GM12801 (cell line): ENCODE data around the gene RABIF.

Source experiments
- TF ChIP-seq, protein P1 (sequence below): IDR thresholded peaks from one replicate; pipeline ENCODE4 v1.5.1; 2011; ENCODE audit warnings: control low read depth; ENCODE audit not compliant: insufficient read length; ENCODE audit errors: extremely low read depth

The RABIF gene

DNA sequence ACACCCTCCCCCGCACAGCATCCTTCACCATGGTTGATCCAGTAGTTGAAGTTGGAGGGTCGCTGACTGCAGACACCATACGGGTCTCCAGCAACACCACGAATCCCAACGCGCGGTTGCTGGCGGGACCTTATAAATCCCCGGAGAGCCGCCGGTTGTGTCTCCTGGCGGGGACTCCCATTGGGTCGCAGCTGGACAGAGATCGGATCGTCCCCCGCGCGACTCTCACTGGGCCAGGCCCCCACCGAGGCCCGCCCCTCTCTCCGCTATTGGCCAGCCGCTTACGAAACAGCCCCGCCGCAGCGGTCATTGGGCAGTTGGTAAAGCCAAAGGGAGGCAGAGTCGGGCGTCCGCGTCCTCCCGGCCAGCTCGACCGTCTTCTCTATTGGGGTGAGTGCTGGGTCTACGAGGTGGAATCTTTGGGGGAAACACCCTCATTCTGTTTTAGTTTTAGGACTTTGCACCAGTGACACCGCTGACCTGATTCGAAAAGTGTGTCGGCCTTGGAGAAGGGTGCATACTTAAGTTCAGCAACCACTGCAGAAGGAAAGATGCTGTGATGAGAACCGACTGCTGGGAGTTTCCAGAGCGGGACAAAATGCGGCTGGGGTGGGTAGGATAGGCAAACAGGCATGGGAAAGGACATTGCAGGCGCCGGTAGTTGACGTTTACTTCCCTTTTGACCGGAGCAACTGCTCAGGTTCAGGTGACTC lies 27.4 kb downstream of the RABIF start:
- TF ChIP-seq, protein P1, sequence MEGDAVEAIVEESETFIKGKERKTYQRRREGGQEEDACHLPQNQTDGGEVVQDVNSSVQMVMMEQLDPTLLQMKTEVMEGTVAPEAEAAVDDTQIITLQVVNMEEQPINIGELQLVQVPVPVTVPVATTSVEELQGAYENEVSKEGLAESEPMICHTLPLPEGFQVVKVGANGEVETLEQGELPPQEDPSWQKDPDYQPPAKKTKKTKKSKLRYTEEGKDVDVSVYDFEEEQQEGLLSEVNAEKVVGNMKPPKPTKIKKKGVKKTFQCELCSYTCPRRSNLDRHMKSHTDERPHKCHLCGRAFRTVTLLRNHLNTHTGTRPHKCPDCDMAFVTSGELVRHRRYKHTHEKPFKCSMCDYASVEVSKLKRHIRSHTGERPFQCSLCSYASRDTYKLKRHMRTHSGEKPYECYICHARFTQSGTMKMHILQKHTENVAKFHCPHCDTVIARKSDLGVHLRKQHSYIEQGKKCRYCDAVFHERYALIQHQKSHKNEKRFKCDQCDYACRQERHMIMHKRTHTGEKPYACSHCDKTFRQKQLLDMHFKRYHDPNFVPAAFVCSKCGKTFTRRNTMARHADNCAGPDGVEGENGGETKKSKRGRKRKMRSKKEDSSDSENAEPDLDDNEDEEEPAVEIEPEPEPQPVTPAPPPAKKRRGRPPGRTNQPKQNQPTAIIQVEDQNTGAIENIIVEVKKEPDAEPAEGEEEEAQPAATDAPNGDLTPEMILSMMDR = no peak

DNA sequence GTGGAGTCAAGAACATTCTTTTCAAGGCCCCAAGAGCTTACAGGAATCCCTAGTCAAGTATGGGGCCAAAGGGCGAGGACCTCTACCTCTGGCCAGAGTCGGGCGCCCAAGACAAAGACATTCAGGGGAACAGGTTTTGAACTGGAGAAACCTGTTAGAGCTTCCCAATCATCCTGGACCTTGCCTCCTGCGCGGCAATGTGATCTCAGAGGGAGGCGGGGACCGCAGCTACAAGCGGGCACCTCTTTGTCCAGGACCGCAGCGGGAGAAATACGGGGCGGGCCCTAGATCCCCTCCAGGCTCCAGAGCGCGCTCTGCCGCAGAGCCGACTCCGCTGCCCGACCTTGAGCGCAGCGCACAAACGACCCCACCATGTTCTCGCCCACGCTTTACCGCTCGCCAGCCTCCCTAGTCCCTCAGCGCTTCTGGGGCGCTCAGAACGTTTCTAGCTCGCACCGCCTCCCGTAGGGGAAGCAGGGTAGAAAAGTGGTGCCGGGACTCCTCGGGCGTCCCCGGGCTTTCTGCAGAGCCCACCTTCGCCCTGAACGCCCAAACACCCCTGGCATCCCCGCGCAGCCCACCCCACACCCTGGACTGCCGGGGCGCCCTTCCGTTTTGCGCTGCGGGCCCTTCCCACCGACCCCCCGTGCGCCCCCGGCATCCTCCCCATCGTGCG lies 28.1 kb downstream of the RABIF start:
- TF ChIP-seq, protein P1 = no peak

DNA sequence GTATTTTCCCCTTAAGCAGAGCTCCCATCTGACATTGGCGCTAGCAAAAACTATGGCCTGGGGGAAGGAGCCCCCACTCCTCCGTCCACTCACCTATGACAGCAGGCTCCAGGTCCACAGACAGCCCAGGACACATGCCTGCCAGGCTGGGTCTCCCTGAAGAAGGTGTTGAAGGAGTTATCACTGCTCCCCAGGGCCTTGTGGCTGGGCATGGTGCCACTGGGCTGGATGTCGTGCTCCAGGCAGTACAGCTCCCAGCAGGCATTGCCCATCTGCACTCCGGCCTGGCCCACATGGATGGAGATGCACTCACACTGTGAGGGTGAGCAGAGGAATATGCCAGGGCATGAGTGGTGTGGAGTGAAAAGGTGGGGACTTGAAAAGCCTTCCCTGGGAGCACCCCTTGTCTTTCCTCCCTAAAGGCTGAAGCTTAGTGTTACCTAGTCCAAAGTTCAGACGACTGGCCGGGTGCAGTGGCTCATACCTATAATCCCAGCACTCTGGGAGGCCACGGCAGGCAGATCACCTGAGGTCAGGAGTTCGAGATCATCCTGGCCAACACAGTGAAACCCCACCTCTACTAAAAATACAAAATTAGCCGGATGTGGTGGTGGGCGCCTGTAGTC lies 30.0 kb downstream of the RABIF start:
- TF ChIP-seq, protein P1 = no peak

DNA sequence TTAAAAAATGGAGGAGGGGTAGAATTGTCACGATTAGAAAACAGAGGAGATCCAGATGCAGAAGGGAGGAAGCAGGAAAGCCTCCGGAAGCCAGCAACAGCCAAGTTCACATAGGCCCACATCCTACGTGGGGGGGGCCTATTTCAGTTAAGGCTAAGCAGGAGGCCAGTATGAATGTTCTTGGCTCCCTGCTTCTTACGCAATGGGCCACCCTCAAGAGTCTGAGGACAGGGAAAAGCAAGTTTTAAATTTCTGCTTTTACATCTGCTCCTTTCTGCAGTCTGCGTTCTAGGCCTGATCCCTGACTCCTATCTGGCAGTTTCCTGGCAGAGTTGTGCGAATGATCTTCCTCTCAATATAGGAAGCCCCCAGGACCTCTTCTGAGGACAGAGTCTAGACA lies 30.6 kb downstream of the RABIF start:
- TF ChIP-seq, protein P1 = no peak

DNA sequence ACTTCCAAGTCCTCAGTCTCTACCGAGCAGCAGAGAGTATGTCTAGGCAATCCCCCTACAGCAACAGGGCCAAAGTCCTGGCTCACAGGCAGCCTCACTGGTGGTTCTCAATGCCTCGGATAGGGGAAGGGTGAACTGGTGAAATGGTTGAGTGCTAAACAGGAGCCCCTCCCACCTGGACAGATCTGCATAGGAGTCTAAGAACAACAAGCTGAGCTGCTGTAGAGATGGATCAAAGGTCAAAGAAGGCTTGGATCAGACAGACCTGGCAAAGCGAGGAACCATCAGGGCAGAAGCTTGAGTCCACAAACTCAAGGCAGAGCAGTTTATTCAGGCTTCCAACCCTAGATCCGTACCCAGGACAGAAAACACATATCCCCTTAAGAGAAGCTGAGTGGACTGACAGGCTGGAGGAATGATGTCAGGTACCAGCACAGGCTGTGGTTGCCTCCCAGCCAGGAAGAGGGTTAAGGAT lies 31.8 kb downstream of the RABIF start:
- TF ChIP-seq, protein P1 = no peak

DNA sequence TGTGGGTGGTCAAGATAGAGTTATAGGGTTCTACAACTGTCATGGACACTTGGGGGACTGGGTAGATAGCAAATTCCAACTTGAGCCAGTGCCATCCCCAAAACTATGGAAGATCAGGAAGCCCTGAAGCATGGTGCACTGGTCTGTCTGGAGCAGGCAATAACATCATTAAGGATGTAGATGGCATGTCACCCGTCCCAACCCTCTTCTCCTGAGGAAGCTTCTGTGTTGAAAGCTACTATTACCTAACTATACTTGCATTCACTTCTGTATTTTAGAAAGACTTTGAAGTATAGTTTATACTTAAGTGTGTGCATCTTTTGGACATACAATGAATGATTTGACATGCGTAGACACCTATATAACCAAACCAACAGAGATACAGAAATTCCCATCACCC lies 32.9 kb downstream of the RABIF start:
- TF ChIP-seq, protein P1 = no peak

DNA sequence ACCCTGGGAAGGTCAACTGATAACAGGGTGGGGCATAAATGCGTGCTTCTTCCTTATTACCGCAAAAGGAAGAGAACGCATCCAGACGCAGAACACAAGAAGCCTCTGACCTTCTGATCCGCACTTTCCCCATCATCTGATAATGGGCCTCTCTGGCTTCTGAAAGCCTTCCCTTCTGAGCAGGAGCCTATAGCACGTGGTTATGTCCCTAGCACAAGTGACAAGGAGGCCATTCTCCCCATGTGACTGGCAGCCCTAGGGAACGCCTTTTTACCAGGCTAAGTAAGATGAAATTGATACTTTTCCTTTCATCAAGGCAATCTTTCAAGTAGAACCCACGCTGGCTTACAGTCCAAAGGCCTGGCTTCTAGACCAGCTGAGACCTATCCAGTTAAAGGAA lies 34.2 kb downstream of the RABIF start:
- TF ChIP-seq, protein P1 = no peak
